Midbrain (tissue), 1 donor: ENCODE data around the gene C16orf95.
A peak's percentile ranks its signal among the peaks of the same experiment; 100 is the strongest.
"Not testable (repeated sequence)": the region's sequence is repeated elsewhere in the genome, so short reads cannot be mapped to it uniquely, and the experiment has no call there.

ENCODE experiments used
- DNase-seq: peaks from one replicate; lab custom pipeline; 2025; lab: John Stamatoyannopoulos, UW

Gene C16orf95

DNA sequence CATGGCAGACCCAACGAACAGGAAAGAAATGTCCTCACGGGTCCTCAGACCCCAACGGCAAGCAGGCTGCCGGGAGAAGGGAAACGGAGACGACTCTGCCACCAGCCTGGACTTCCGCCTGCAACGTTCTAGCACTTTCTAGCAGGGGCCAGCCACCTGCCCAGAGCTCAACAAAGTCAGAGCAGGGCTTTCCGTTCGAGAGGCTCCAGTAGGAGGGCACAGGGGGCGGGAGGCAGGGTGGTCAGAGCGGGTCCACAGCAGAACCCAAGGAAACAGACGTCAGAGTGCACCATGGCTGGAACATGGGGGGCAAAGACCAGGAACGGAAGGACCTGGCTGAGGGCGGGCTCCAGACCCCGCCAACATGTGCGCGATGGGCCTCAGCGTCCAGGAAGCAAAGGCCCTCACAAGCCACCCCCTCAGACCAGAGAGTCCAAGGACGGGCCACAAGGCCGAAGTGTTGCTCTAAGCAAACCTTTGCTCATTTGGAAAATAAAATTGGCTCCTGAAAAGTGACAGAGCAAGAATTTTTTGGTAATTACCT lies 29.4 kb upstream of the C16orf95 start:
- DNase-seq = no peak

DNA sequence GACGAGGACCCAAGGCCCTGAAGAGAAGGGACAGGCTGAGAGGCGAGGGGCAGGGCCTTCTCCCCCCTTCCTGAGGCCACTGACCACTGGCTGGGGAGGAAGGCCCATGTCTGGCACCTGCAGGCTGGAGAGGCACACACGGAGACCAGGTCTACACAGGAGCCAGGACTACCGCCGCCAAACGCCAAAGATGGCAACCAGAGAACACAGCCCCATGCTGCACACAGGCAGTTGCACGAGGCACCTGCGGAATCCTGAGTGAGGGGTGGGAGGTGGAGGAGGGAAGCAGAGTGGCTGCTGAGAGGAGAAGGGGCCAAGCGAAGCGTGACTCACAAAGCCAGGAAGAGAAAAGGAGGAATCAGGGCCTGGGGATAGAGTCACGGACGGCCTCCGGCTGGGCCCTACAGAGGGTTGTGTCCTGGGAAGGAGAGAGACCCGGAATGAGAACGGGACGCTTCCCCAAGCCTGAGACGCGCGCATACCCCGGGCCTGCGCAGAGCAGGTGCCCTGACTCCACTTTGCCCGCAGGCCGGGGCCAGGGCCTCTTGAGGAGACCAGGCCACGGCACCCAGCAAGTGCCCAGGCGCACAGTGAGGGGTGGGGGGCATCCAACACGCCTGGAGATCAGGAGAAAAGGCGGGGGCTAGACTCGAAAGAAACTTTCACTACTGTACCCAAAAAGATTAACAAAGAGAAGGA lies 28.7 kb upstream of the C16orf95 start:
- no peak for DNase-seq

- DNase-seq = no peak
Measured at GRCh38 chr16:87344931-87345631, 27.9 kb upstream of the C16orf95 start.

DNA sequence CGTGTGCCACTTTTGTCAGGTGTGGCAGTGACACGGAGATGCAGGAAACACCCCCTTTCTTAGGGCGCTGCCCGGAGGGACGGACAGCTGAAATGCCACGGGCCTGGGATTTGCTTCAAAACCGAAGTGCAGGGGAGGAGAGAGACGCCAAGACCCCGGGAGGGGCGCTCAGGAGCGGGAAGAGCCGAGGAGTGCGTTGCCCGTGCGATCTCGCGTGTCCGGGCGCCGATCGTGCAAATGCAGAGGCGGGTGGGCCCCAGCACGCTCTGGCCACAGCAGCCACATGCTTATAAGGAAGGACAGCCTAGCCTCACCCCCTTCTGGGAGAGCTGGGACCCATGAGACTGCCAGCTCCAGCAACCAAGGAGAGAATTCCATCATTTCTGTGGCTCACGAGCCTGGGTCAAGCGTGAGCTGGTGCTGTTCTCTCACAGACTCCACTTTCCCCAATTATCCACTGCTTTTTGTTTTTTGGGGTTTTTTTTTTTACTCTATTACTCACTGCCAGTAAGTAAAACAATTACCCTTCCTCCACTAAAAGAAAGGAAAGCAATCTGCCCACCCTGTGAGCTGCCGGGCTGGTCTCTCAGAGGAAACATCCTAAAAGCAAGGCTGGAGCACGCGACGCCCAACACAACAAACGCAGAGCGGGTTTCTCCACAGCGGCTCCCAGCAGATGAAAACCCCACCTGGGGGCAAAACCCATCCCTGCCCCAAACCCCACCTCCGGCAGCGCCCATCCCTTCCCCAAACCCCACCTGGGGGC lies 27.2 kb upstream of the C16orf95 start:
- DNase-seq = no peak

- no peak for DNase-seq
Measured at GRCh38 chr16:87343753-87344050, 26.5 kb upstream of the C16orf95 start.

DNA sequence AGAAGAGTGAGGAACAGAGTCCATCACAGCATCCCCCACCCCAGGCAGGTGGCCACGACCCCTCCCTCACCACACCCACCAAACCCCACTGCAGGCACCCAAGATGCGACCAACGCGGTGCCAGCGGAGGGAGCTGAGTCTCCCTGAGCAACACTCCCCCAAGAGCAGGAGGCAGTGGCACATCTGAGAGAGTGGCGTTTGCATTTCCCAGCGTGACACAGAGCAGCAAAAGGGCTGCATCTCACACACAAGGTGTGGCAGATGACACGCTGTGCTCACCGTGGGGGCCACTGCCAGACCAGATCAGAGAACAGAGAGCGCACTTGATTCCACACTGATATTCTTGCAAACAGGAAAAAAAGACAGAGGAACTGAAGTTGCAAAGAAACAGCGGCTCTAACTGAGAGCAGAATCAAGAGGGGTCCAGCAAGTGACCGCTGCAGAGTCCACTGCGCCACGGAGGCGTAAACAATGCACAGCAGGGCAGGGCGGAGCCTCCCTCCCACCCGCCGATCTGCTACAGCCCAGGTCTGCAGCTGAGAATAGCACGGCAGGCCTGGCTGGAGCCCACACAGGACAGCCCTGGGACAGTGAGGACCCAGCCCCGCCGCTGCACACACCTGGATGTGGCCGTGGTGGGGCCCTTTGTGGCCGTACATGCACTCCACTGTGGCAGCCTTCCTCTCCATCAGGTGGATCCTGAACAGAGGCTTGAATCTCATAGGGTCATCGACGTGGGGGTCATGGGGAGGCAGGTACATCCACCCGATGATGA lies 26.0 kb upstream of the C16orf95 start:
- no peak for DNase-seq

DNA sequence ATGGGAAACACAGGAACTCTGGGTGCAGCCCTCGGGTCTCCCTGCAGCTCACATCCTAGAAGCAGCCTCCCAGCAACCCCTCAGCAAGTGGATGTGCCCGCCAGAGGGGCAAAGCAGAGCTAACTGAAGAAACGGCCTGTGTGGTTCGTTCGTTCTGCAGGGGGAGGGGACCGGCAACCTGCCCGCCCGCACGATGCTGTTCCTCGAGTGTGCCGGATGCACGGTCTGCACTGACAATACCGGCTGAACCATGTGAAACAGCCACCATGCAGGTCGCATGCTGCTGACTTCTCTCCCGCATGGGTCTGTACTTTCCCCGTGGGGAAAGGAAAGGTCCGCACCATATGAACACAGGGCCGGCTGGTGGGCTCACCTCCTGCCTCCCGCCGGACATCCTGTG lies 25.3 kb upstream of the C16orf95 start:
- DNase-seq = no peak

GRCh38 chr16:87340198-87340597 lies 23.0 kb upstream of the C16orf95 start:
- DNase-seq = no peak

- DNase-seq = not testable (repeated sequence)
Measured at GRCh38 chr16:87339724-87340105, 22.5 kb upstream of the C16orf95 start.

- DNase-seq = no peak
Measured at GRCh38 chr16:87339086-87339723, 22.0 kb upstream of the C16orf95 start.

- no peak for DNase-seq
Measured at GRCh38 chr16:87338155-87338765, 21.1 kb upstream of the C16orf95 start.

DNA sequence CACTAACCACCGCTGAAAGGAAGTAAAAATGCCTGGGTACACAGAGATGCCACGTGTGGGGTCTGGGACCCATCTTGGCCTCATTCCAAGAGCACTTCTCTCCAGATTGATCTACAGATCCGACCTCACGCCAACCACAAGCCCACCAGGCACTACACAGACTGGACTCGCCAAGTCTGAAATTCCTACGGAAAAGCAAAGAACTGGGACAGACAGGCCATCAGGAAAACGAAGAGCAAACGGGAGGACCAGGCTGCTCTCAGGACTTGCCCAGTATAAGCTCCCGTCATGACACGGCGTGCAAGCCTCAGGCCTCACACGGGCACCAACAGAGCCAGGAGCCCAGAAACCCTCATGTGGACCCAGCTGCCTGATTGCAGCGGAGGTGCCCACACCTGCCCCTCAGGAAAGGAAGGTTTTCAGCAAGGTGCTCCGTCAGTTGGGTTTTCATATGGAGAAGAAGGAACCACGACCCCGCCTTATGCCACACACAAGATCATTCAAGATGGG lies 20.1 kb upstream of the C16orf95 start:
- DNase-seq = no peak

GRCh38 chr16:87336434-87337240 lies 19.4 kb upstream of the C16orf95 start:
- DNase-seq = no peak

GRCh38 chr16:87335625-87336433 lies 18.6 kb upstream of the C16orf95 start:
- DNase-seq = no peak

GRCh38 chr16:87334651-87335624 lies 17.7 kb upstream of the C16orf95 start:
- DNase-seq = no peak

GRCh38 chr16:87333581-87334331 lies 16.6 kb upstream of the C16orf95 start:
- DNase-seq = no peak

- peak; percentile 71 for DNase-seq
Measured at GRCh38 chr16:87333101-87333500, 15.9 kb upstream of the C16orf95 start.
